ENCODE data around the gene STAG2. TPM values are rescaled to one million over a fixed set of nuclear protein-coding genes. Genes with fewer than 3 reads are reported as not detected.
A peak's percentile ranks its signal among the peaks of the same experiment; 100 is the strongest.

STAG2 gene
- total RNA-seq, 1 donor from 2014 or later = 90.8 TPM

DNA sequence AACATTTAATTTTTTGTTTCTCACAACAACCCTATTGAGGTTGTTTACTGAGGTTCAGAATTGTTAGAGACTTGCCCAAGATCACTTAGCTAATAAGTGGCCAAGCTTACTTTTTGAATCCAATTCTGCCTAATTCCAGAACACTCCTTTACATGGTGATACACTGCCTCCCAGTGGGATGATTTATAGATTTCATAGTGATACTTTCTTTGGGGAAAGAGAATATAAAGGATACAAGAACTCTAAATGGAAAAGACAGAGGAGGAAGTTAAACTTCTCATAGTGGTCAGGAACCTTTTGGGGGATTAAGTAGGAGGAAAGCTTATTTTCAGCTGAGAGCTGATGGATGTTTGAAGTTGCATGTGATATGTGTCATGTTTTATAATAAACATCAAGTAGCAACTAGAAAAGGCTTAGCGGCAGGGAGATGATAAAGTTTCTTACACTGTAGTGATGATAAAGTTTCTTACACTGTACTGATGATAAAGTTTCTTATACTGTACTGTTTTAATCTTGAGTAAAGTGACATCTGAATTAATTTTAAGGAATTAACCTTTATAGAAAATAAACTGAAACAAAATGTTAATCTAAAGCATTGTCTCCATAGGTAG, 15.3 kb downstream of the STAG2 start:
- peak; percentile 42 for DNase-seq (ENCODE audit: low read depth)
- Histone ChIP-seq H3K4me3 (ENCODE audit: low read depth, low read length) (no peak overlapping the region), H3K27me3 (ENCODE audit: control insufficient read depth, insufficient read depth, low read length) (no peaks in the 10 kb centered on the region), H3K36me3 (ENCODE audit: control insufficient read depth, insufficient read depth, low read length) (no peaks in the 10 kb centered on the region)
- no peak for FAIRE-seq
- TF ChIP-seq, protein P1, sequence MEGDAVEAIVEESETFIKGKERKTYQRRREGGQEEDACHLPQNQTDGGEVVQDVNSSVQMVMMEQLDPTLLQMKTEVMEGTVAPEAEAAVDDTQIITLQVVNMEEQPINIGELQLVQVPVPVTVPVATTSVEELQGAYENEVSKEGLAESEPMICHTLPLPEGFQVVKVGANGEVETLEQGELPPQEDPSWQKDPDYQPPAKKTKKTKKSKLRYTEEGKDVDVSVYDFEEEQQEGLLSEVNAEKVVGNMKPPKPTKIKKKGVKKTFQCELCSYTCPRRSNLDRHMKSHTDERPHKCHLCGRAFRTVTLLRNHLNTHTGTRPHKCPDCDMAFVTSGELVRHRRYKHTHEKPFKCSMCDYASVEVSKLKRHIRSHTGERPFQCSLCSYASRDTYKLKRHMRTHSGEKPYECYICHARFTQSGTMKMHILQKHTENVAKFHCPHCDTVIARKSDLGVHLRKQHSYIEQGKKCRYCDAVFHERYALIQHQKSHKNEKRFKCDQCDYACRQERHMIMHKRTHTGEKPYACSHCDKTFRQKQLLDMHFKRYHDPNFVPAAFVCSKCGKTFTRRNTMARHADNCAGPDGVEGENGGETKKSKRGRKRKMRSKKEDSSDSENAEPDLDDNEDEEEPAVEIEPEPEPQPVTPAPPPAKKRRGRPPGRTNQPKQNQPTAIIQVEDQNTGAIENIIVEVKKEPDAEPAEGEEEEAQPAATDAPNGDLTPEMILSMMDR (IDR thresholded peaks at IDR 0.05; ENCODE audit: insufficient read depth, low read length, severe bottlenecking) = peak; percentile 4

DNA sequence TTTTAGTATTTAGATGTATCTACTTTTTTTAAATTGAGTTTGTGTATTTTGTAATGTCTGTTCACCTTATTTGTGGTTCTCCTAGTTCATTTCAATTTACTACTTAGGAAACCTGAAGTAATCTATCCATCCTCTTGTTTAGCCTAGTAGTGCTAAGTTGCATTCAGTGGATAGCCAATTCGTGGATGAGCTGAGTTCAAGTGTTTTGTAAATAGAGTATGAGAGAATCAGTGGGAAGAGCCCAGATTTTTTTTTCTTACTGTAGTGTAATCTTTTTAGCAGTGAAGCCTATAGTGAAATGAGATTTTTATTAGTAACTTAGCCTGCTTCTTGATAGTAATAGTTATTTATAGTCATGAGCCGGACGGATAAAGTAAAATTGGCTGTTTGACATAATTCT, 21.7 kb downstream of the STAG2 start:
- TF ChIP-seq, protein P1 (IDR thresholded peaks at IDR 0.05; ENCODE audit: insufficient read depth, low read length, severe bottlenecking) = no peak
- Histone ChIP-seq H3K27me3 (ENCODE audit: control insufficient read depth, insufficient read depth, low read length) (no peaks in the 10 kb centered on the region), H3K36me3 (ENCODE audit: control insufficient read depth, insufficient read depth, low read length) (no peaks in the 10 kb centered on the region), H3K4me3 (ENCODE audit: low read depth, low read length) (no peak overlapping the region)
- DNase-seq (ENCODE audit: low read depth) (no peak), FAIRE-seq (no peak)

DNA sequence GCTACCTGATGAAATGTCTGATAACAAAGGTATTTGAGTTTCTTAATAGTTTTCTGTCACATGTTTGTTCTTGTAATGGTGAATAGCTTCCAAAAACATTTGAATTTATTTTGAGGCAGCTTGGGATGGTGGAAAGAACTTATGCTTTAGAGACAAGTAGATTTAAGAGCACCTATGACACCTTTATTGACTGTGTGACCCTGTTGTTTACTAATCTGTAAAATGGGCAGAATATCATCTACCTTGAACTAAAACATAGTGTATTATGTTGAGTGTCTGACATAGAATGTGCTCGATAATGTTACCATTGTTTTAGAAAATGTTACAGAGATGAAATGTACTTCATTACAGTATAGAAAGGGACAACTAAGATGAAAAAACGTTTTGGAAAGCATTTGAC, 24.9 kb downstream of the STAG2 start:
- no peak for FAIRE-seq
- Histone ChIP-seq H3K27me3 (ENCODE audit: control insufficient read depth, insufficient read depth, low read length) (no peaks in the 10 kb centered on the region), H3K4me3 (ENCODE audit: low read depth, low read length) (no peak overlapping the region), H3K36me3 (ENCODE audit: control insufficient read depth, insufficient read depth, low read length) (no peaks in the 10 kb centered on the region)
- no peak for DNase-seq (ENCODE audit: low read depth)
- TF ChIP-seq, protein P1 (IDR thresholded peaks at IDR 0.05; ENCODE audit: insufficient read depth, low read length, severe bottlenecking) = no peak

DNA sequence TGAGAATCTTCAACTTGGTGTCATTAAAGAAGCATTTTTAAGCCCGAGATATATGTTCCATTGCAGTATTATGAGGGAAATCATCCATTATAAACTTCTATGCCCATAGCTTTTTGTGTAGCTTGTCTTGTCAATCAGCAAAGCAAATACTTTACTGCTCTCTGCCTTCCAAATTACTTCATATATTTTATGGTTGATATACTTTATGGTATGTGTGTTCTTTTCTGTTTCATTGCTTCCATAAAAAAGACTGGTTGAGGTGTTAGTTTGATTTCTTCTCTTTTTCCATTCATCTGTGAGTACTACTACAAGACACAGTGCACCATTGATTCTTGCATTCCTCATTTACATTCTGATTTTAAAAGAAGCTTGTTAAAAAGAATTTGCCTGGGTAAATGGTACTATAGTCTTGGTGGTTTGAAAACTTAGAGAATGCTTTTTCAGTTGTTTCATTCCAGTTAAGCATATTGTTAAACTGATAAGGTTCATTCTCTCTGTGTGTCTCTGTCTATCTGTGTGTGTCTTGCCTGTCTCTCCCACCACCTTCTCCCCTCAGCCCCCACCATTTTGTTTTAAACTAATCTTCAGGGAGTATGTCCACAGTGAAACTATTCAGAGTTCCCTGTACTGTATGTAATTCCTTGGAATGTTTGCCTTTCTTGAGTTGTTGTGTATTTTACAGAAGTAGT, 27.1 kb downstream of the STAG2 start:
- TF ChIP-seq, protein P1 (IDR thresholded peaks at IDR 0.05; ENCODE audit: insufficient read depth, low read length, severe bottlenecking) = no peak
- no peaks in the 10 kb centered on the region for H3K36me3 ChIP-seq (ENCODE audit: control insufficient read depth, insufficient read depth, low read length)
- FAIRE-seq (no peak), DNase-seq (ENCODE audit: low read depth) (no peak)
- no peaks in the 10 kb centered on the region for H3K27me3 ChIP-seq (ENCODE audit: control insufficient read depth, insufficient read depth, low read length)
- H3K4me3 ChIP-seq (ENCODE audit: low read depth, low read length) = no peak overlapping the region

DNA sequence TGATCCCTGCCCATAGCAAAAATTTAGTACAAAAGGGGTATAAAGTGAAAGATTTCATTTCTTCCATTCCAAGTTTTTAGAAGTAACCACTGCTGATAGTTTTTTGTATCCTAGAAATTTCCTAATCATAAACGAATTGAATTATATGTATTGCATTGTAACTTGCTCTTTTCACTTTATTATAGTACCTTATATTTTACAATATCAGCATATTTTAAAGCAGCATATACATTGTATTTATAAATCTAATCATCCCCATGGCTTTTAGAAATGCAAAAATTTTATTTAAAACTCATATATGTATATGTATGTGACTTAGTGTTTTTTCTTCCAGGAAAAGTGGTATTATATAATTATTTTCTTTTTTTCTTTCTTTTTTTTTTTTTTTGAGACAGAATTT, 27.7 kb downstream of the STAG2 start:
- FAIRE-seq = no peak
- H3K36me3 ChIP-seq (ENCODE audit: control insufficient read depth, insufficient read depth, low read length) = no peaks in the 10 kb centered on the region
- H3K4me3 ChIP-seq (ENCODE audit: low read depth, low read length) = no peak overlapping the region
- TF ChIP-seq, protein P1 (IDR thresholded peaks at IDR 0.05; ENCODE audit: insufficient read depth, low read length, severe bottlenecking) = no peak
- no peaks in the 10 kb centered on the region for H3K27me3 ChIP-seq (ENCODE audit: control insufficient read depth, insufficient read depth, low read length)
- no peak for DNase-seq (ENCODE audit: low read depth)

Measured in bronchial epithelial cell (primary cell).